SK-N-SH (cell line): ENCODE results near the gene PPP1R9A. TPM values are rescaled to one million over a fixed set of nuclear protein-coding genes. Genes with fewer than 3 reads are reported as not detected.

Experiments used
- CTCF ChIA-PET: fragments of 300-600, 350-600 bp; formaldehyde crosslinking; extraction: SDS; loops from one replicate; lab custom pipeline; 2021; lab: Yijun Ruan, JAX
- POLR2A ChIA-PET: fragments of 350-600 bp; sonication (Branson Sonifier 250); formaldehyde crosslinking; extraction: SDS; loops from one replicate; lab custom pipeline; 2020; ENCODE audit warnings: antibody characterized with exemption, inconsistent platforms; lab: Yijun Ruan, JAX
- DNase-seq: peaks from one replicate; pipeline ENCODE4 v3.0.0; 2012
- H2AFZ ChIP-seq: fragments of 200-600 bp; sonication (generic); 2 replicates; pipeline ENCODE4 v1.8.1; 2016; ENCODE audit warnings: antibody characterized with exemption, mild to moderate bottlenecking, low read depth
- H3F3A ChIP-seq: fragments of 200-600 bp; sonication (generic); replicated peaks from 2 replicates; pipeline ENCODE3; 2016; ENCODE audit warnings: antibody characterized with exemption, mild to moderate bottlenecking; ENCODE audit not compliant: insufficient read depth
- H3K27ac ChIP-seq, 2 experiments: fragments of 200-500 bp in 1 of 2; fragments of 200-600 bp in 1 of 2; sonication (Bioruptor generic) in 1 of 2; sonication (generic), shearing (Covaris generic) in 1 of 2; 2 replicates each; pipeline versions ENCODE4 v1.5.1 to v1.6.1; 2014 to 2016; ENCODE audit warnings: low read depth in 2 of 2, inconsistent platforms in 1 of 2, low read length in 1 of 2, mild to moderate bottlenecking in 1 of 2, mixed read lengths in 1 of 2
- H3K27me3 ChIP-seq: fragments of 200-600 bp; sonication (generic), shearing (Covaris generic); 2 replicates; pipeline ENCODE4 v1.6.1; 2016; ENCODE audit warnings: mixed run types; ENCODE audit not compliant: insufficient read depth
- H3K36me3 ChIP-seq, 2 experiments: fragments of 200-500 bp in 1 of 2; fragments of 200-600 bp in 1 of 2; sonication (Bioruptor generic) in 1 of 2; sonication (generic) in 1 of 2; replicated peaks in 1 of 2; 2 replicates each; pipeline versions ENCODE3 to v1.5.1; 2014 to 2016; ENCODE audit warnings: low read length in 1 of 2, mild to moderate bottlenecking in 1 of 2; ENCODE audit not compliant: insufficient read depth in 2 of 2, control insufficient read depth in 1 of 2
- H3K4me1 ChIP-seq, 2 experiments: fragments of 200-500 bp in 1 of 2; fragments of 200-600 bp in 1 of 2; sonication (Bioruptor generic) in 1 of 2; sonication (generic), shearing (Covaris generic) in 1 of 2; 2 replicates each; pipeline versions ENCODE4 v1.5.1 to v1.6.1; 2014 to 2016; ENCODE audit warnings: low read depth in 1 of 2, low read length in 1 of 2, mixed run types in 1 of 2; ENCODE audit not compliant: insufficient read depth in 2 of 2, control insufficient read depth in 1 of 2
- H3K4me2 ChIP-seq: fragments of 200-600 bp; sonication (generic), shearing (Covaris generic); 2 replicates; pipeline ENCODE4 v1.6.1; 2017; ENCODE audit warnings: mixed run types
- H3K4me3 ChIP-seq, 2 experiments: fragments of 200-500 bp in 1 of 2; fragments of 200-600 bp in 1 of 2; sonication (Bioruptor generic) in 1 of 2; sonication (generic), shearing (Covaris generic) in 1 of 2; 2 replicates each; pipeline versions ENCODE4 v1.5.1 to v1.8.1; 2014 to 2016; ENCODE audit warnings: low read depth in 2 of 2, inconsistent platforms in 1 of 2, low read length in 1 of 2, mild to moderate bottlenecking in 1 of 2, mixed read lengths in 1 of 2, moderate library complexity in 1 of 2
- H3K79me2 ChIP-seq: fragments of 200-600 bp; sonication (generic); 2 replicates; pipeline ENCODE4 v1.8.1; 2017; ENCODE audit warnings: mild to moderate bottlenecking; ENCODE audit not compliant: insufficient read depth
- H3K9ac ChIP-seq: fragments of 200-600 bp; sonication (generic); 2 replicates; pipeline ENCODE4 v1.6.1; 2017; ENCODE audit warnings: mixed run types
- H3K9me2 ChIP-seq: fragments of 200-600 bp; sonication (generic); 2 replicates; pipeline ENCODE4 v1.6.1; 2017; ENCODE audit warnings: mixed run types
- H3K9me3 ChIP-seq: fragments of 200-600 bp; sonication (generic); 2 replicates; pipeline ENCODE4 v1.6.1; 2017; ENCODE audit warnings: mixed run types, mild to moderate bottlenecking, moderate library complexity
- H4K20me1 ChIP-seq: fragments of 200-600 bp; sonication (generic); 2 replicates; pipeline ENCODE4 v1.6.1; 2017; ENCODE audit warnings: mild to moderate bottlenecking, mixed run types; ENCODE audit not compliant: insufficient read depth
- CHD2 ChIP-seq: fragments of 150-350 bp; IDR thresholded peaks from 2 replicates; pipeline ENCODE4 v1.6.1; 2018; ENCODE audit warnings: low read length; ENCODE audit not compliant: partially characterized antibody
- ELF1 ChIP-seq: IDR thresholded peaks from 2 replicates; pipeline ENCODE4 v1.4.0; 2012
- EZH2phosphoT487 ChIP-seq: fragments of 200-600 bp; sonication (generic); IDR thresholded peaks from 2 replicates; pipeline ENCODE4 v1.6.1; 2017; ENCODE audit warnings: low read depth, mixed run types, mild to moderate bottlenecking, antibody characterized with exemption, moderate library complexity, borderline replicate concordance
- FOXJ3 ChIP-seq: sonication (generic); formaldehyde crosslinking; IDR thresholded peaks from 2 replicates; pipeline ENCODE4 v1.5.1; 2020; ENCODE audit warnings: mild to moderate bottlenecking, missing genetic modification reagents
- FOXM1 ChIP-seq: IDR thresholded peaks from 2 replicates; pipeline ENCODE4 v1.4.0; 2012; ENCODE audit warnings: low read depth, mild to moderate bottlenecking
- GATA2 ChIP-seq: sonication (generic); formaldehyde crosslinking; IDR thresholded peaks from 2 replicates; pipeline ENCODE4 v1.5.0; 2020; ENCODE audit warnings: mild to moderate bottlenecking, missing genetic modification reagents
- MXI1 ChIP-seq: IDR thresholded peaks from 2 replicates; pipeline ENCODE4 v1.6.1; 2012; ENCODE audit warnings: mild to moderate bottlenecking, low read depth, low read length, improper control_type of control experiment
- REST ChIP-seq: IDR thresholded peaks from 2 replicates; pipeline ENCODE4 v1.6.1; 2012; ENCODE audit warnings: mild to moderate bottlenecking, low read depth, low read length, moderate library complexity
- RFX5 ChIP-seq: IDR thresholded peaks from 2 replicates; pipeline ENCODE4 v1.6.1; 2012; ENCODE audit warnings: mild to moderate bottlenecking, improper control_type of control experiment, low read length
- SIN3A ChIP-seq: IDR thresholded peaks from 2 replicates; pipeline ENCODE4 v1.6.1; 2012; ENCODE audit warnings: low read depth, mild to moderate bottlenecking, low read length, moderate library complexity, borderline replicate concordance
- TAF1 ChIP-seq: IDR thresholded peaks from 2 replicates; pipeline ENCODE4 v1.6.1; 2012; ENCODE audit warnings: low read depth, mild to moderate bottlenecking, low read length, moderate library complexity, borderline replicate concordance
- TEAD4 ChIP-seq: IDR thresholded peaks from 2 replicates; pipeline ENCODE4 v1.4.0; 2012; ENCODE audit warnings: mild to moderate bottlenecking, borderline replicate concordance; ENCODE audit not compliant: insufficient read depth
- ZBTB33 ChIP-seq: IDR thresholded peaks from 2 replicates; pipeline ENCODE4 v1.4.0; 2012; ENCODE audit warnings: low read depth, borderline replicate concordance
- WGBS: methylation state at CpG from one replicate; pipeline ENCODE4 v1.1.6; 2017; ENCODE audit warnings: low lambda C conversion rate; 5-methylcytosine and 5-hydroxymethylcytosine counted together
- polyA plus RNA-seq, 3 experiments: library from polyadenylated mRNA; depleted of rRNA; stranded (reverse); fragments of >200 nt; gene quantifications; 2 replicates each; pipeline ENCODE4 v1.2.3, GENCODE V29; 2012

Gene PPP1R9A
- polyA plus RNA-seq, 1 of the 3 experiments (the other 2 are of a cell fraction), result 0.30 TPM

GRCh38 chr7:94933256-94933990 is 26.0 kb downstream of the PPP1R9A start:
- ChIA-PET CTCF (interaction anchor here (1.0 to 1.8 kb wide), 2 partner anchors 10 to 497 kb away, joined by 4 read pairs; no protein-coding TSS in a partner anchor), POLR2A (no interaction called here)
- WGBS, result 8% methylated on average over 3 of the region's 3 CpGs

GRCh38 chr7:94939395-94939794 is 32.0 kb downstream of the PPP1R9A start:
- Histone ChIP-seq H3F3A (no peaks in the 10 kb centered on the region), H3K4me3 (no peak overlapping the region), H4K20me1 (no peaks in the 10 kb centered on the region), H3K4me2 (no peak overlapping the region), H3K27me3 (no peaks in the 10 kb centered on the region), H2AFZ (no peak overlapping the region), H3K27ac (no peak overlapping the region), H3K9ac (no peak overlapping the region), H3K4me1 (peaks cover 0 to 3% of the 10 kb centered on the region in 2 experiments; a peak in 2 of 4 replicates), H3K9me2 (no peaks in the 10 kb centered on the region), H3K79me2 (no peaks in the 10 kb centered on the region), H3K9me3 (no peaks in the 10 kb centered on the region), H3K36me3 (no peaks in the 10 kb centered on the region)
- ChIA-PET CTCF (no interaction called here), POLR2A (no interaction called here)
- TF ChIP-seq FOXJ3, result no peak
- no peak for TF ChIP-seq EZH2phosphoT487
- TF ChIP-seq CHD2, result no peak
- TF ChIP-seq REST, result no peak
- no peak for TF ChIP-seq MXI1
- TF ChIP-seq SIN3A, result no peak
- no peak for TF ChIP-seq TEAD4
- TF ChIP-seq RFX5, result no peak
- no peak for TF ChIP-seq FOXM1
- no peak for DNase-seq

More at GRCh38 chr7:94933256-94933990, 26.0 kb downstream of the PPP1R9A start:
- no peaks in the 10 kb centered on the region for H3K9me3 ChIP-seq
- no peak overlapping the region for H3K4me2 ChIP-seq
- TF ChIP-seq GATA2 (CRISPR knock-in tag) (no peak), ELF1 (no peak), ZBTB33 (no peak), TAF1 (no peak)
- TF ChIP-seq, all 33 proteins: peak for 0
- DNase-seq, result no peak
- no peaks in the 10 kb centered on the region for H4K20me1 ChIP-seq
- H3K4me1 ChIP-seq, result peaks cover 0 to 1% of the 10 kb centered on the region in 2 experiments; a peak in 2 of 4 replicates
- H3K36me3 ChIP-seq, result no peaks in the 10 kb centered on the region
- H3F3A ChIP-seq, result no peaks in the 10 kb centered on the region
- H2AFZ ChIP-seq, result no peak overlapping the region
- H3K4me3 ChIP-seq, result no peak overlapping the region
- H3K27me3 ChIP-seq, result peaks cover 4% of the 10 kb centered on the region; the same call in 1 of the 2 replicates
- no peak overlapping the region for H3K9ac ChIP-seq
- no peak overlapping the region for H3K27ac ChIP-seq
- H3K79me2 ChIP-seq, result no peaks in the 10 kb centered on the region
- no peaks in the 10 kb centered on the region for H3K9me2 ChIP-seq
